Right ventricle myocardium inferior (tissue), 1 donor: ENCODE results near the gene ZCCHC14. TPM values are rescaled to one million over a fixed set of nuclear protein-coding genes. Genes with fewer than 3 reads are reported as not detected.
A peak's percentile ranks its signal among the peaks of the same experiment; 100 is the strongest.
"Not testable (repeated sequence)": the region's sequence is repeated elsewhere in the genome, so short reads cannot be mapped to it uniquely, and the experiment has no call there.

Source experiments
- ATAC-seq: fragments of 200-7000 bp; cut with Tn5 transposase; one replicate; pipeline ENCODE4 v1.9.1; 2020; ENCODE audit warnings: mild to moderate bottlenecking, moderate library complexity
- DNase-seq: peaks from one replicate; pipeline ENCODE4 v3.0.0; 2021; ENCODE audit errors: missing footprints
- intact Hi-C: fragments of 100-400 bp; cut with DNase I; formaldehyde crosslinking; loops from one replicate; pipeline ENCODE4 v1.11.0; 2022
- total RNA-seq: library from RNA; stranded (reverse); fragmentation: NEBNext Ultra II Directional; extraction: Animal tissue kit (Norgen Biotek cat#: 25700); gene quantifications from one replicate; pipeline ENCODE4 v1.2.1, GENCODE V29; 2021
- donor health status: DM: no; HTN: yes; CAD: no; lungs with severe emphysema.

The ZCCHC14 gene
- total RNA-seq, 1 donor from 2014 or later = 14.4 TPM

- ATAC-seq (peak; percentile 91), DNase-seq (peak; percentile 93)
- intact Hi-C loops = loop anchor here (2.0 kb wide), 2 partner anchors 59 to 67 kb away; partner anchors contain the start of gene C16orf95
These were observed 109.2 kb downstream of the ZCCHC14 start, which contains the start of gene FBXO31 for GRCh38 chr16:87383505-87384161. Gene FBXO31 (minus strand): TSS chr16:87383776. CDS start chr16:87383744, 32 bp downstream.

GRCh38 chr16:87382023-87382785 is 110.6 kb downstream of the ZCCHC14 start:
- intact Hi-C loops = loop anchor here (2.0 kb wide), 2 partner anchors 57 to 65 kb away; partner anchors contain the start of gene C16orf95
- ATAC-seq (no peak), DNase-seq (no peak)

GRCh38 chr16:87380881-87381280 is 111.9 kb downstream of the ZCCHC14 start:
- ATAC-seq (no peak), DNase-seq (no peak)
- intact Hi-C loops = no loop called here

GRCh38 chr16:87380403-87380802 is 112.4 kb downstream of the ZCCHC14 start:
- DNase-seq = no peak
- intact Hi-C loops = no loop called here
- ATAC-seq = no peak

- intact Hi-C loops, ATAC-seq, DNase-seq: not testable (repeated sequence)
These were observed 113.5 kb downstream of the ZCCHC14 start for GRCh38 chr16:87379312-87379752.

- DNase-seq (no peak), ATAC-seq (no peak)
- intact Hi-C loops = no loop called here
These were observed 116.2 kb downstream of the ZCCHC14 start for GRCh38 chr16:87376660-87377059.

- ATAC-seq (peak; percentile 63), DNase-seq (no peak)
- intact Hi-C loops = no loop called here
These were observed 117.2 kb downstream of the ZCCHC14 start for GRCh38 chr16:87375426-87376135.

GRCh38 chr16:87374313-87374712 is 118.5 kb downstream of the ZCCHC14 start:
- DNase-seq (no peak), ATAC-seq (no peak)
- intact Hi-C loops = no loop called here

- ATAC-seq = no peak
- intact Hi-C loops = no loop called here
- DNase-seq = no peak
These were observed 120.5 kb downstream of the ZCCHC14 start for GRCh38 chr16:87372305-87372704.

GRCh38 chr16:87371261-87371866 is 121.5 kb downstream of the ZCCHC14 start:
- ATAC-seq (no peak), DNase-seq (no peak)
- intact Hi-C loops = no loop called here

GRCh38 chr16:87369796-87370719 is 122.8 kb downstream of the ZCCHC14 start:
- no peak for DNase-seq
- intact Hi-C loops = no loop called here
- peak; percentile 85 for ATAC-seq

GRCh38 chr16:87369117-87369765 is 123.6 kb downstream of the ZCCHC14 start:
- intact Hi-C loops = no loop called here
- DNase-seq = no peak
- no peak for ATAC-seq

GRCh38 chr16:87368029-87368770 is 124.6 kb downstream of the ZCCHC14 start:
- intact Hi-C loops = no loop called here
- ATAC-seq (peak; percentile 34), DNase-seq (no peak)

GRCh38 chr16:87367529-87367928 is 125.3 kb downstream of the ZCCHC14 start:
- DNase-seq = no peak
- intact Hi-C loops = no loop called here
- no peak for ATAC-seq

GRCh38 chr16:87366930-87367329 is 125.9 kb downstream of the ZCCHC14 start:
- no peak for DNase-seq
- intact Hi-C loops = no loop called here
- ATAC-seq = no peak

GRCh38 chr16:87366288-87366687 is 126.5 kb downstream of the ZCCHC14 start:
- ATAC-seq (no peak), DNase-seq (no peak)
- intact Hi-C loops = no loop called here
